HUES6 (cell line): Measurements from ENCODE around the gene SLC17A8.
"Not testable (repeated sequence)": the region's sequence is repeated elsewhere in the genome, so short reads cannot be mapped to it uniquely, and the experiment has no call there.

ENCODE experiments used
- H3K27ac ChIP-seq: 2 replicates; pipeline ENCODE4 v1.7.0; 2013; ENCODE audit warnings: low read depth, mild to moderate bottlenecking, low read length, inconsistent platforms
- H3K27me3 ChIP-seq: 2 replicates; pipeline ENCODE4 v1.6.1; 2013; ENCODE audit warnings: low read length; ENCODE audit not compliant: control insufficient read depth, insufficient read depth
- H3K36me3 ChIP-seq: 2 replicates; pipeline ENCODE4 v1.6.1; 2013; ENCODE audit warnings: low read length; ENCODE audit not compliant: control insufficient read depth, insufficient read depth
- H3K4me1 ChIP-seq: 2 replicates; pipeline ENCODE4 v1.6.1; 2013; ENCODE audit warnings: low read length; ENCODE audit not compliant: control insufficient read depth, insufficient read depth
- H3K4me3 ChIP-seq: 2 replicates; pipeline ENCODE4 v1.5.1; 2013; ENCODE audit warnings: low read depth, low read length
- H3K9ac ChIP-seq: one replicate; pipeline ENCODE4 v1.6.1; 2013; ENCODE audit warnings: mild to moderate bottlenecking, low read length
- H3K9me3 ChIP-seq: 2 replicates; pipeline ENCODE4 v1.6.1; 2013; ENCODE audit warnings: low read depth, low read length; ENCODE audit not compliant: control insufficient read depth, insufficient read depth

The SLC17A8 gene

DNA sequence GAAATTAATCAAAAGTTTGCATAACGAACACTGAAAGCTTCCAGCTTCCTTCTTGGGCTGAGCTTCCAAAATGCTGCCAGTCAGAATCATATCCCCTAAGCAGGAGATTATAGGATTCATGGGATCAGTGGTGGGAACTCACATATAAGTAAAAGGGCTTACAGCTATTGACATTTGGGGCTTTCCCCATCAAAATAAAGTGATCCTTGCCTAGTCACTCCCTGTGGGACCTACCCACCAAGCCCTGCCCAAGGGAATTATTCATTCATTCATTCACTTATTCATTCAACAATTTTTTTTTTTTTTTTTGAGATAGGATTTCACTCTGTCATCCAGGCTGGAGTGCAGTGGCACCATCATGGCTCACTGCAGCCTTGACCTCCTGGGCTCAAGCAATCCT is 69.3 kb downstream of the SLC17A8 start:
- Histone ChIP-seq H3K36me3 (no peaks in the 10 kb centered on the region), H3K27me3 (no peaks in the 10 kb centered on the region), H3K4me3 (no peak overlapping the region), H3K9ac (no peak overlapping the region), H3K27ac (no peak overlapping the region), H3K9me3 (peaks cover 5% of the 10 kb centered on the region; the same call in 1 of the 2 replicates), H3K4me1 (no peaks in the 10 kb centered on the region)

DNA sequence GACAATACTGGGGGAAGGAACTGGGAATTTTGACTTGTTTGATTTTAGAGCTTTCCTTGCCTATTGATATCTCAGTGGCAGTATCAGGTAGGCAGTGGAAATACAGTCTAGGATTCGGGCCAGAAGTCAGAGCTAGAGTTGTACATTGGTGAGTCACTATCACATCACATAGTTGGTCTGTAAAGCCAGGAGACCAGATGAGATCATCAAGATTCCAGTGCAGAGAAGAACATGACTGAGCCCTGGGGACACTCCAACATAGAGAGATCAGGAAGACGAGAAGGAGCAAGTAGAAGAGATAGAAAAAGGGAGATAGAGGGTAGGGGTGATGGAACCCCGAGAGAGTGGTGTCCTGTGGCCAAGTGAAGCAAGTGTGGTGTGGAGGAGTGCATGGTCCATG is 70.2 kb downstream of the SLC17A8 start:
- Histone ChIP-seq H3K36me3 (no peaks in the 10 kb centered on the region), H3K4me3 (no peak overlapping the region), H3K9ac (no peak overlapping the region), H3K27ac (no peak overlapping the region), H3K9me3 (peaks cover 4% of the 10 kb centered on the region; the same call in 1 of the 2 replicates), H3K4me1 (no peaks in the 10 kb centered on the region), H3K27me3 (no peaks in the 10 kb centered on the region)

- not testable (repeated sequence) for H3K9me3 ChIP-seq, H3K27me3 ChIP-seq, H3K36me3 ChIP-seq, H3K4me1 ChIP-seq, H3K9ac ChIP-seq, H3K27ac ChIP-seq, H3K4me3 ChIP-seq
Observed at GRCh38 chr12:100430251-100430650, 73.4 kb downstream of the SLC17A8 start.

- Histone ChIP-seq H3K4me1 (no peaks in the 10 kb centered on the region), H3K36me3 (no peaks in the 10 kb centered on the region), H3K27ac (no peak overlapping the region), H3K27me3 (no peaks in the 10 kb centered on the region), H3K9ac (no peak overlapping the region), H3K9me3 (no peaks in the 10 kb centered on the region), H3K4me3 (no peak overlapping the region)
Observed at GRCh38 chr12:100433701-100434100, 76.8 kb downstream of the SLC17A8 start.

DNA sequence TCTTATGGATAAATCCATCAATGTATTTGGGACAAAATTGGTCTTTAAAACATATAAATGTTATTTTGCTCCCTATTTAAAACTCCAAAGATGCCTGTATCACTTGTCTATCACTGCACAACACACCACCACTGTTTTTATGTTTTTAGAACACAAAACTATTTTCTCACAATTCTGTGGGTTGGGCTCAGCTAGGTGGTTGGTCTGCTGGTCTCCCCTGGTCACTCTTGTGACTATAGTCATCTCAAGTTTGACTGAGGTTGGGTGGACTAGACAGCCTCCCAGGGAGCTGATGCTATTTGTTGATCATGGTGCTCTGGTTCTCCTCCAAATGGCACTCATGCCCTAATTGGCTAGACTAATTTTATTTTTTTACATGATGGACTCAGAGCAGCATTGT is 77.3 kb downstream of the SLC17A8 start:
- Histone ChIP-seq H3K9me3 (no peaks in the 10 kb centered on the region), H3K9ac (no peak overlapping the region), H3K4me3 (no peak overlapping the region), H3K4me1 (no peaks in the 10 kb centered on the region), H3K36me3 (no peaks in the 10 kb centered on the region), H3K27me3 (no peaks in the 10 kb centered on the region), H3K27ac (no peak overlapping the region)

DNA sequence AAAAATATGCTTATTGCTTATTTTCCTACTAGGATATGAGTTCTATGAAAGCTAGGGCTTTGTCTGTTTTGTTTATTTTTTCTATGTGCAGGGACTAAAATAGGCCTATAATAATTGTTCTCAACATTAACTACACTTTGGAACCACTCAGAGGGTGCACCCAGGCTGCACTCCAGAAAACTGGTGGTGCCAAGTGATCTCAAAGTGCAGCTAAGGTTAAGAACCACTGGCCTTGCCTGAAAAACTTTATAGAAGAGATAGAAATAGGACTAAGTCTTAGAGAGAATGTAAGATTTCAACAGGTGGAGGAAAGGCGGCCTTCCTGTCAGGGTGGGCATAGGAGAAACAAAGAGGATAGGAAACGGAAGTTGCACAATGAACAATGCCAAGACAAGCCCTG is 79.1 kb downstream of the SLC17A8 start:
- Histone ChIP-seq H3K9me3 (no peaks in the 10 kb centered on the region), H3K36me3 (no peaks in the 10 kb centered on the region), H3K4me1 (no peaks in the 10 kb centered on the region), H3K27me3 (no peaks in the 10 kb centered on the region; the same call in 1 of the 2 replicates), H3K9ac (no peak overlapping the region), H3K4me3 (no peak overlapping the region), H3K27ac (no peak overlapping the region)

DNA sequence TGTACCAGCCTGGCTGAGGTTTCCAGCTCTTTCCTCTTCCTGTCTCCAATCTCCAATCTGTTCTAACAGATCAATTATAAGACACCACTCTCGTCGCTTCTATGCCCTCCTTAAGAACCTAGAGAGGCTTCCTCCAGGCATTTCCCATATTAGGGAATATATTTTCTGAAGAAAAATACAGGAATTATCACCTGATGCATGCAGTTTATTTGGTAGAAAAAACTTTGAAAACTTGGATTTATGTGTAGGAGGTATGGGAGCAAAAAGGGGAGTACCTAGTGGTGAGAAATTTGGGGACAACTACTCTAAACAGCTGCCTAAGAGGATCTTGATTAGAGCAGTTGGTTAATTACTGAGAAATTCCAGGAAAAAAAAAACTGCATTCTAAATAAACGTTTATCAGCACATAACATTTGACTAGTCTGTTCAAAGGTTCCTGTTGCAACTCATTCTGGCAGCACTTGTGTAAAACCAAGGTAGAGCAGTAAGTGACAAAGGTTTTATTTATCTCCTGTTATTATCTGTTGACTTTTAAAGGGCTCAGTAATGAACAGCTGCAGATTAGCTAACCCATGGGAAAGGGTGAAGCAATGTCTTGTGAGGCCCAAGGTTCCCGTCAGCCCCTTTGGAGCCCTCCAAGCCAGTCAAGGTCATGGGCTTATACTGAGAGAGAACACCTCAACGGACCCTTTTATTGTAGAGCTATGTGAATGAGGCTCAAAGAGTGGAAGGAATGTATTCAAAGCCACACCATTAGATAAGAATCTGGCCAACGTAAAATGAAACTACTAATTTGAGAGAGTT is 80.4 kb downstream of the SLC17A8 start:
- Histone ChIP-seq H3K4me1 (no peaks in the 10 kb centered on the region), H3K9ac (no peak overlapping the region), H3K27me3 (no peaks in the 10 kb centered on the region; the same call in 1 of the 2 replicates), H3K4me3 (no peak overlapping the region), H3K27ac (no peak overlapping the region), H3K9me3 (no peaks in the 10 kb centered on the region), H3K36me3 (no peaks in the 10 kb centered on the region)

- Histone ChIP-seq H3K27ac (no peak overlapping the region), H3K9me3 (no peaks in the 10 kb centered on the region), H3K36me3 (no peaks in the 10 kb centered on the region), H3K9ac (no peak overlapping the region), H3K4me3 (no peak overlapping the region), H3K4me1 (no peaks in the 10 kb centered on the region), H3K27me3 (no peaks in the 10 kb centered on the region; the same call in 1 of the 2 replicates)
Observed at GRCh38 chr12:100439797-100440196, 82.9 kb downstream of the SLC17A8 start.

- Histone ChIP-seq H3K9me3 (no peaks in the 10 kb centered on the region), H3K9ac (no peak overlapping the region), H3K27me3 (no peaks in the 10 kb centered on the region; the same call in 1 of the 2 replicates), H3K4me1 (0 out of 2 replicates have a peak, but pooled peaks cover 2% of the 10 kb centered on the region), H3K36me3 (no peaks in the 10 kb centered on the region), H3K4me3 (no peak overlapping the region), H3K27ac (no peak overlapping the region)
Observed at GRCh38 chr12:100442403-100442802, 85.5 kb downstream of the SLC17A8 start.

- no peaks in the 10 kb centered on the region for H3K9me3 ChIP-seq
- no peak overlapping the region for H3K4me3 ChIP-seq
- no peak overlapping the region for H3K27ac ChIP-seq
- no peaks in the 10 kb centered on the region for H3K36me3 ChIP-seq
- no peaks in the 10 kb centered on the region; the same call in 1 of the 2 replicates for H3K27me3 ChIP-seq
- H3K4me1 ChIP-seq = 0 out of 2 replicates have a peak, but pooled peaks cover 2% of the 10 kb centered on the region
- no peak overlapping the region for H3K9ac ChIP-seq
Observed at GRCh38 chr12:100443434-100443833, 86.6 kb downstream of the SLC17A8 start.

- no peaks in the 10 kb centered on the region for H3K36me3 ChIP-seq
- no peak overlapping the region for H3K4me3 ChIP-seq
- H3K27me3 ChIP-seq = no peaks in the 10 kb centered on the region; the same call in 1 of the 2 replicates
- no peak overlapping the region for H3K27ac ChIP-seq
- no peak overlapping the region for H3K9ac ChIP-seq
- 0 out of 2 replicates have a peak, but pooled peaks cover 2% of the 10 kb centered on the region for H3K4me1 ChIP-seq
- H3K9me3 ChIP-seq = no peaks in the 10 kb centered on the region
Observed at GRCh38 chr12:100445081-100445481, 88.2 kb downstream of the SLC17A8 start.
